SK-N-SH treated with all-trans-retinoic acid at 6 μM for 48 hours (cell line): ENCODE measurements around the gene NCKAP5.

Experiments used
- ATAC-seq: fragments of 200-7000 bp; cut with Tn5 transposase; 3 replicates; pipeline ENCODE4 v1.9.1; 2020; ENCODE audit warnings: mild to moderate bottlenecking, moderate library complexity
- ARNTL ChIP-seq: fragments of 450-650 bp; formaldehyde crosslinking; IDR thresholded peaks from 2 replicates; pipeline ENCODE4 v1.5.0; 2020; ENCODE audit warnings: low read depth, mild to moderate bottlenecking, moderate library complexity, borderline replicate concordance
- CREB5 ChIP-seq: fragments of 250-450 bp; sonication (Bioruptor Pico); IDR thresholded peaks from 2 replicates; pipeline ENCODE4 v1.5.1; 2020; ENCODE audit warnings: low read depth, mild to moderate bottlenecking, moderate library complexity
- CSDC2 ChIP-seq: fragments of 250-450 bp; sonication (Bioruptor Pico); IDR thresholded peaks from 2 replicates; pipeline ENCODE4 v1.5.0; 2020; ENCODE audit warnings: mild to moderate bottlenecking, moderate library complexity
- CSRNP3 ChIP-seq: fragments of 250-450 bp; sonication (Bioruptor Pico); IDR thresholded peaks from 2 replicates; pipeline ENCODE4 v1.5.1; 2021; ENCODE audit warnings: mild to moderate bottlenecking, moderate library complexity
- ESRRG ChIP-seq: fragments of 250-450 bp; sonication (Bioruptor Pico); IDR thresholded peaks from 2 replicates; pipeline ENCODE4 v1.6.1; 2021; ENCODE audit warnings: mild to moderate bottlenecking
- GLIS3 ChIP-seq: fragments of 250-450 bp; sonication (Bioruptor Pico); IDR thresholded peaks from 2 replicates; pipeline ENCODE4 v1.5.0; 2020; ENCODE audit warnings: mild to moderate bottlenecking, moderate library complexity
- ISL1 ChIP-seq: fragments of 250-450 bp; sonication (Bioruptor Pico); IDR thresholded peaks from 2 replicates; pipeline ENCODE4 v2.1.2; 2022; ENCODE audit warnings: mild to moderate bottlenecking, moderate library complexity
- OSR1 ChIP-seq: fragments of 250-450 bp; sonication (Bioruptor Pico); IDR thresholded peaks from 2 replicates; pipeline ENCODE4 v1.8.0; 2022; ENCODE audit warnings: moderate library complexity, mild to moderate bottlenecking, inconsistent platforms
- PATZ1 ChIP-seq: fragments of 250-450 bp; sonication (Bioruptor Pico); IDR thresholded peaks from 2 replicates; pipeline ENCODE4 v1.8.0; 2020; ENCODE audit warnings: mild to moderate bottlenecking, moderate library complexity, borderline replicate concordance
- POU6F1 ChIP-seq: fragments of 250-450 bp; sonication (Bioruptor Pico); IDR thresholded peaks from 2 replicates; pipeline ENCODE4 v1.8.0; 2021; ENCODE audit warnings: low read depth, mild to moderate bottlenecking, moderate library complexity, borderline replicate concordance
- PPARA ChIP-seq: fragments of 250-450 bp; sonication (Bioruptor Pico); IDR thresholded peaks from 2 replicates; pipeline ENCODE4 v1.5.0; 2020; ENCODE audit warnings: mild to moderate bottlenecking, borderline replicate concordance
- RARB ChIP-seq: fragments of 250-450 bp; sonication (Bioruptor Pico); IDR thresholded peaks from 2 replicates; pipeline ENCODE4 v1.8.0; 2021; ENCODE audit warnings: mild to moderate bottlenecking, moderate library complexity
- SNAI2 ChIP-seq: fragments of 250-450 bp; sonication (Bioruptor Pico); IDR thresholded peaks from 2 replicates; pipeline ENCODE4 v1.5.0; 2020; ENCODE audit warnings: mild to moderate bottlenecking, moderate library complexity
- TCF4 ChIP-seq: fragments of 250-450 bp; sonication (Bioruptor Pico); IDR thresholded peaks from 2 replicates; pipeline ENCODE4 v1.8.0; 2021; ENCODE audit warnings: mild to moderate bottlenecking, moderate library complexity, borderline replicate concordance
- TOX ChIP-seq: fragments of 250-450 bp; sonication (Bioruptor Pico); IDR thresholded peaks from 2 replicates; pipeline ENCODE4 v1.8.0; 2021; ENCODE audit warnings: mild to moderate bottlenecking, moderate library complexity, borderline replicate concordance
- TSHZ2 ChIP-seq: fragments of 250-450 bp; sonication (Bioruptor Pico); IDR thresholded peaks from 2 replicates; pipeline ENCODE4 v1.5.0; 2020; ENCODE audit warnings: mild to moderate bottlenecking, moderate library complexity
- ZC3H10 ChIP-seq: fragments of 250-450 bp; sonication (Bioruptor Pico); IDR thresholded peaks from 2 replicates; pipeline ENCODE4 v1.5.1; 2021; ENCODE audit warnings: mild to moderate bottlenecking, moderate library complexity
- ZFP30 ChIP-seq: fragments of 450-650 bp; formaldehyde crosslinking; IDR thresholded peaks from 2 replicates; pipeline ENCODE4 v1.5.0; 2022; ENCODE audit warnings: mild to moderate bottlenecking, moderate library complexity
- ZNF565 ChIP-seq: fragments of 450-650 bp; formaldehyde crosslinking; conservative IDR thresholded peaks from 2 replicates; pipeline ENCODE4 v1.5.0; 2020; ENCODE audit warnings: low read depth, mild to moderate bottlenecking, moderate library complexity
- ZNF70 ChIP-seq: fragments of 450-650 bp; formaldehyde crosslinking; IDR thresholded peaks from 2 replicates; pipeline ENCODE4 v1.5.0; 2020; ENCODE audit warnings: mild to moderate bottlenecking, moderate library complexity
- ZNF8 ChIP-seq: fragments of 450-650 bp; formaldehyde crosslinking; IDR thresholded peaks from 2 replicates; pipeline ENCODE4 v1.5.0; 2020; ENCODE audit warnings: mild to moderate bottlenecking, moderate library complexity

Gene NCKAP5

GRCh38 chr2:133270550-133270949, 297.7 kb downstream of the NCKAP5 start:
- TF ChIP-seq CSRNP3 (CRISPR knock-in tag) (no peak), ZC3H10 (no peak)
- ATAC-seq = no peak

GRCh38 chr2:133266926-133267590, 301.2 kb downstream of the NCKAP5 start:
- TF ChIP-seq OSR1 (CRISPR knock-in tag) (no peak), ZNF565 (CRISPR knock-in tag) (no peak), SNAI2 (CRISPR knock-in tag) (no peak), ARNTL (CRISPR knock-in tag) (no peak), ZNF8 (CRISPR knock-in tag) (no peak), CSRNP3 (CRISPR knock-in tag) (no peak), ESRRG (no peak), ZNF70 (CRISPR knock-in tag) (no peak), POU6F1 (no peak), CSDC2 (CRISPR knock-in tag) (no peak), TSHZ2 (CRISPR knock-in tag) (no peak), PPARA (no peak), ISL1 (CRISPR knock-in tag) (no peak), ZFP30 (CRISPR knock-in tag) (no peak), GLIS3 (no peak), TOX (no peak), CREB5 (CRISPR knock-in tag) (no peak), PATZ1 (CRISPR knock-in tag) (no peak), RARB (no peak), TCF4 (CRISPR knock-in tag) (no peak)
- ATAC-seq = no peak
